Small intestine (tissue), 7 donors: Measurements from ENCODE around the gene SNORC. TPM values are rescaled to one million over a fixed set of nuclear protein-coding genes. Genes with fewer than 3 reads are reported as not detected.
"Not testable (repeated sequence)": the region's sequence is repeated elsewhere in the genome, so short reads cannot be mapped to it uniquely, and the experiment has no call there.

Experiments used
- DNase-seq, 2 donors: peaks; one replicate each; pipeline versions ENCODE4 v3.0.0 to v3.0.0-alpha.2; 2013
- FAIRE-seq: peaks from 2 replicates; lab custom pipeline; 2012; peaks lifted over from hg19 to GRCh38; lab: Jason Lieb, UNC
- H3K27ac ChIP-seq, 3 donors: one replicate each; pipeline ENCODE4 v1.5.1; 2013; ENCODE audit warnings: low read length in 2 of 3, mild to moderate bottlenecking in 2 of 3, control low read depth in 1 of 3, inconsistent platforms in 1 of 3, low read depth in 1 of 3, moderate library complexity in 1 of 3
- H3K27me3 ChIP-seq, 3 donors: one replicate each; pipeline ENCODE4 v1.6.1; 2013; ENCODE audit warnings: low read length in 3 of 3, inconsistent platforms in 1 of 3; ENCODE audit not compliant: control insufficient read depth in 3 of 3, insufficient read depth in 3 of 3
- H3K36me3 ChIP-seq, 3 donors: one replicate each; pipeline ENCODE4 v1.6.1; 2013; ENCODE audit warnings: low read length in 3 of 3, inconsistent platforms in 1 of 3, low read depth in 1 of 3, mild to moderate bottlenecking in 1 of 3, moderate library complexity in 1 of 3; ENCODE audit not compliant: control insufficient read depth in 3 of 3, insufficient read depth in 2 of 3
- H3K4me1 ChIP-seq, 3 donors: one replicate each; pipeline ENCODE4 v1.6.1; 2013; ENCODE audit warnings: low read length in 2 of 3, inconsistent platforms in 1 of 3, low read depth in 1 of 3, mild to moderate bottlenecking in 1 of 3, moderate library complexity in 1 of 3; ENCODE audit not compliant: control insufficient read depth in 3 of 3, insufficient read depth in 2 of 3
- H3K4me3 ChIP-seq, 3 donors: one replicate each; pipeline ENCODE4 v1.5.1; 2013; ENCODE audit warnings: low read length in 3 of 3, control low read depth in 1 of 3, inconsistent platforms in 1 of 3, low read depth in 1 of 3, mild to moderate bottlenecking in 1 of 3, moderate library complexity in 1 of 3
- H3K9me3 ChIP-seq, 2 donors: one replicate each; pipeline ENCODE4 v1.6.1; 2013; ENCODE audit warnings: low read depth in 1 of 2, low read length in 1 of 2; ENCODE audit not compliant: control insufficient read depth in 2 of 2, insufficient read depth in 1 of 2
- WGBS, 3 donors: extraction: QIAGEN DNeasy Blood & Tissue Kit; methylation state at CpG; one replicate each; pipeline ENCODE4 v1.1.7; 2013; 5-methylcytosine and 5-hydroxymethylcytosine counted together
- polyA plus RNA-seq, 4 donors: library from polyadenylated mRNA; stranded (reverse) in 3 of 4; unstranded in 1 of 4; fragments of 200-250 nt in 3 of 4; fragments of 120-200 nt in 1 of 4; gene quantifications; one replicate each; pipeline versions ENCODE4 v1.2.1 to v1.2.3, GENCODE V29; 2013
- donor health status: healthy with polysubstance abuse.
- donor health status: control.
- donor health status: control.
- donor health status: Bipolar disorder and iron deficiency.
- donor health status: healthy.

SNORC gene
- polyA plus RNA-seq, 4 donors: 6.3 to 16.5 (median 10.4) TPM

- Histone ChIP-seq H3K36me3 (peaks cover 12 to 40% (median 22%) of the 10 kb centered on the region in 3 donors), H3K9me3 (no peaks in the 10 kb centered on the region), H3K27me3 (no peaks in the 10 kb centered on the region), H3K4me1 (peaks cover 0 to 14% (median 4%) of the 10 kb centered on the region in 3 donors), H3K4me3 (no peak overlapping the region), H3K27ac (no peak overlapping the region)
- peak in 1 of 2 donors; percentile 63 for DNase-seq
- no peak for FAIRE-seq
- WGBS, 3 donors: 30 to 46% (median 36%) methylated on average over 9 of the region's 9 CpGs
Observed at GRCh38 chr2:232839411-232840079, 30.5 kb upstream of the SNORC start.

- no peaks in the 10 kb centered on the region for H3K27me3 ChIP-seq
- 57 to 76% (median 65%) methylated on average over 2 of the region's 2 CpGs for WGBS, 3 donors
- H3K27ac ChIP-seq: no peak overlapping the region
- no peak for DNase-seq
- peaks cover 16 to 31% (median 23%) of the 10 kb centered on the region in 3 donors for H3K36me3 ChIP-seq
- H3K9me3 ChIP-seq: no peaks in the 10 kb centered on the region
- peaks cover 0 to 14% (median 4%) of the 10 kb centered on the region in 3 donors for H3K4me1 ChIP-seq
- H3K4me3 ChIP-seq: no peak overlapping the region
- FAIRE-seq: no peak
Observed at GRCh38 chr2:232842689-232843088, 27.4 kb upstream of the SNORC start.

GRCh38 chr2:232843834-232844233 is 26.2 kb upstream of the SNORC start:
- Histone ChIP-seq H3K27me3 (no peaks in the 10 kb centered on the region), H3K27ac (no peak overlapping the region), H3K4me3 (no peak overlapping the region), H3K36me3 (peaks cover 16 to 34% (median 23%) of the 10 kb centered on the region in 3 donors), H3K4me1 (peaks cover 0 to 7% (median 2%) of the 10 kb centered on the region in 3 donors), H3K9me3 (no peaks in the 10 kb centered on the region)
- no peak for DNase-seq
- no peak for FAIRE-seq
- WGBS, 3 donors: 84 to 92% (median 85%) methylated on average over 3 of the region's 3 CpGs

GRCh38 chr2:232846055-232846454 is 24.0 kb upstream of the SNORC start:
- Histone ChIP-seq H3K27me3 (no peaks in the 10 kb centered on the region), H3K36me3 (peaks cover 18 to 44% (median 25%) of the 10 kb centered on the region in 3 donors), H3K4me3 (no peak overlapping the region), H3K9me3 (no peaks in the 10 kb centered on the region), H3K27ac (no peak overlapping the region), H3K4me1 (no peaks in the 10 kb centered on the region)
- FAIRE-seq: no peak
- DNase-seq: peak; percentile 35 to 44

GRCh38 chr2:232850039-232850438 is 20.0 kb upstream of the SNORC start:
- WGBS, 3 donors: 90 to 98% (median 94%) methylated on average over 3 of the region's 3 CpGs
- DNase-seq: no peak
- Histone ChIP-seq H3K27ac (no peak overlapping the region), H3K4me1 (peaks cover 0 to 4% (median 0%) of the 10 kb centered on the region in 3 donors), H3K27me3 (no peaks in the 10 kb centered on the region), H3K4me3 (no peak overlapping the region), H3K36me3 (peaks cover 13 to 45% (median 14%) of the 10 kb centered on the region in 3 donors), H3K9me3 (no peaks in the 10 kb centered on the region)
- no peak for FAIRE-seq

- not testable (repeated sequence) for H3K4me3 ChIP-seq, H3K9me3 ChIP-seq, H3K27me3 ChIP-seq, H3K27ac ChIP-seq, DNase-seq, H3K4me1 ChIP-seq, FAIRE-seq
- peaks cover 15 to 60% (median 20%) of the 10 kb centered on the region in 3 donors for H3K36me3 ChIP-seq
- WGBS, 3 donors: 92 to 93% (median 93%) methylated on average over 11 of the region's 11 CpGs
Observed at GRCh38 chr2:232852081-232852480, 18.0 kb upstream of the SNORC start.

GRCh38 chr2:232852676-232853075 is 17.4 kb upstream of the SNORC start:
- no peaks in the 10 kb centered on the region for H3K9me3 ChIP-seq
- H3K27ac ChIP-seq: no peak overlapping the region
- H3K36me3 ChIP-seq: peaks cover 15 to 57% (median 23%) of the 10 kb centered on the region in 3 donors
- no peak for FAIRE-seq
- no peaks in the 10 kb centered on the region for H3K27me3 ChIP-seq
- peaks cover under 1 to 12% (median 4%) of the 10 kb centered on the region in 3 donors for H3K4me1 ChIP-seq
- 27 to 47% (median 36%) methylated on average over 2 of the region's 2 CpGs for WGBS, 3 donors
- H3K4me3 ChIP-seq: no peak overlapping the region
- no peak for DNase-seq

GRCh38 chr2:232854082-232854481 is 16.0 kb upstream of the SNORC start:
- no peaks in the 10 kb centered on the region for H3K27me3 ChIP-seq
- H3K27ac ChIP-seq: no peak overlapping the region
- no peak for FAIRE-seq
- WGBS, 3 donors: 23 to 45% (median 41%) methylated on average over 7 of the region's 7 CpGs
- DNase-seq: peak in 1 of 2 donors; percentile 50
- no peaks in the 10 kb centered on the region for H3K9me3 ChIP-seq
- peaks cover 2 to 22% (median 4%) of the 10 kb centered on the region in 3 donors for H3K4me1 ChIP-seq
- H3K36me3 ChIP-seq: peaks cover 21 to 61% (median 31%) of the 10 kb centered on the region in 3 donors
- H3K4me3 ChIP-seq: no peak overlapping the region
